ENCODE results near the gene RTL10. TPM values are rescaled to one million over a fixed set of nuclear protein-coding genes. Genes with fewer than 3 reads are reported as not detected.

Gene RTL10
- total and polyA plus RNA-seq, 2 of the 4 experiments (the other 2 are of a cell fraction): 8.6 to 12.1 TPM

DNA sequence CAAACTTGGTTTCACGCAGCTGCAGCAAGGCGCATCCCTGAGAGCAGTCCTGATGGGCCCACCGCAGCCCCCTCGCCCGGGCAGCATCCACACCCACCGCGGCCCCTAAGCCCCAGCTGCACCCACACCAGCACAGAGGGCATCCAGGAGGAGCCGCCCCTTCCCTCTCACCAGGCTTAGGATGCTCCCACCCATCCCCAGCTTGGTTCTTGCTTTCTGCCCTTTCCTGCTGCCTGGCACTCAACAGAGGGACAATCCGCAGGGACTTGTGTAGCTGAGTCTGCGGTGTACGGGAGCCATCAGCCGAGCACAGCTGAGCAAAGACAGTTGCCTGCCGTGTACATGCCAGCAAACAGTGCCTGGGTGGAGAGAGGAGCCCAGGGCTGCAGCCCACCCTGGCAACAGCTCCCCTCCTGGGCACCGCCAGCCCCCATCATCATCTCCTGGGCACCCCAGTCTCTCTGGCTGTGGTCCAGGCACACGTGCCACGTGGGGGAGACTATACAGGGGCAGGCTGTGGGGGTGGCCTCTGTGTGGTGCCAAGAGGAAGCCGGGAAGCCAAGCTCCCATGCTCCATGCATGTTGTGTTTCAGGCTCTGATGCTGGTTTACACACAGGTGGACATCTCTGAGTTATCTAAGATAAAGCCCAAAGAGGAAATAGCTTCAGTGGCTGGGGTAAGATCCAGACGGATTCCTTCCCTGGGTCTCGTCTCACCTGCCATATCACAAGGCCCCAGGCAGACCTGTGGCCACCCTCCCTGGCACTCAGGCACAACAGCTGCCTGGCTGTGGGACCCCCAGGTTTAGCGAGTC, 36.0 kb upstream of the RTL10 start:
- dilution Hi-C loops (cut with HindIII; ENCODE audit: low sequenced_read_pairs, unreplicated experiment): no loop called here
- peak overlapping the region; percentile 97 for H2BK120ac ChIP-seq (ENCODE audit: low read depth, low read length)
- H3K27ac ChIP-seq (ENCODE audit: insufficient read depth, low read length): peak overlapping the region; percentile 65
- ChIA-PET CTCF (no interaction called here), POLR2A (ENCODE audit: unreplicated experiment) (no interaction called here)
- peak overlapping the region; percentile 78 for H4K5ac ChIP-seq (ENCODE audit: low read depth, low read length)
- BruUV-seq (replicated peaks): no TSS peak
- peak overlapping the region; percentile 59 for H2AFZ ChIP-seq (replicated peaks; ENCODE audit: low read length, poor library complexity)
- DNase-seq (no peak), ATAC-seq (ENCODE audit: low read depth) (no peak)
- WGBS, 2 experiments (ENCODE audit: extremely low coverage in 2 of 2, insufficient read length in 1 of 2): 89% methylated on average over 9 of the region's 20 CpGs; no CpG with 5 or more reads in 1 of the 2 experiments
- H2BK20ac ChIP-seq (ENCODE audit: low read depth, low read length): peak overlapping the region; percentile 92
- in situ Hi-C loops (cut with MboI; ENCODE audit: low sequenced_read_pairs): no loop called here
- H3K4ac ChIP-seq (ENCODE audit: low read depth, low read length): peak overlapping the region; percentile 97
- no peak overlapping the region for H3K4me3 ChIP-seq (ENCODE audit: insufficient read depth, low read depth, low read length)
- H2AK9ac ChIP-seq (replicated peaks; ENCODE audit: low read depth, low read length, poor library complexity): peak overlapping the region; percentile 95
- H3K27me3 ChIP-seq (ENCODE audit: control insufficient read depth, insufficient read depth, low read length): no peaks in the 10 kb centered on the region
- H2BK15ac ChIP-seq (ENCODE audit: low read depth, low read length): peak overlapping the region; percentile 88
- H3K9me1 ChIP-seq (ENCODE audit: insufficient read depth, low read length): peaks cover 31% of the 10 kb centered on the region
- H4K91ac ChIP-seq (ENCODE audit: insufficient read depth, low read depth, low read length): peak overlapping the region; percentile 96
- peak overlapping the region; percentile 96 for H2AK5ac ChIP-seq (ENCODE audit: low read depth, low read length)
- peak overlapping the region; percentile 79 for H3K14ac ChIP-seq (replicated peaks; ENCODE audit: low read depth, low read length)
- H3K23ac ChIP-seq (ENCODE audit: low read depth, low read length): peak overlapping the region; percentile 55; the same call in 1 of the 2 replicates
- H2BK5ac ChIP-seq (ENCODE audit: low read depth, low read length, poor library complexity, severe bottlenecking): peak overlapping the region; percentile 97
- peaks cover 42% of the 10 kb centered on the region for H3K4me1 ChIP-seq (ENCODE audit: control insufficient read depth, insufficient read depth, low read length)
- H3K36me3 ChIP-seq (ENCODE audit: control insufficient read depth, insufficient read depth, low read length): peaks cover 12% of the 10 kb centered on the region
- H3K9me3 ChIP-seq (ENCODE audit: control insufficient read depth, insufficient read depth, low read length): no peaks in the 10 kb centered on the region
- H4K20me1 ChIP-seq (ENCODE audit: insufficient read depth, low read length): no peaks in the 10 kb centered on the region; the same call in 1 of the 2 replicates
- H4K8ac ChIP-seq (ENCODE audit: low read depth in 2 of 2, low read length in 2 of 2): peak overlapping the region; percentile 73 to 93
- peak overlapping the region; percentile 63; the same call in 1 of the 2 replicates for H3K18ac ChIP-seq (ENCODE audit: low read depth, low read length)
- 0 out of 2 replicates have a peak overlapping the region, but pooled peaks have one; percentile 35 for H3K56ac ChIP-seq (ENCODE audit: extremely low read depth, insufficient read depth, low read length)
- H3K79me1 ChIP-seq (ENCODE audit: low read depth in 1 of 2, low read length in 2 of 2): peaks cover 0 to 45% of the 10 kb centered on the region in 2 experiments; a peak in 3 of 4 replicates
- TF ChIP-seq MXI1 (IDR thresholded peaks at IDR 0.05; ENCODE audit: borderline replicate concordance, low read depth, low read length): no peak
- TF ChIP-seq, protein P1, sequence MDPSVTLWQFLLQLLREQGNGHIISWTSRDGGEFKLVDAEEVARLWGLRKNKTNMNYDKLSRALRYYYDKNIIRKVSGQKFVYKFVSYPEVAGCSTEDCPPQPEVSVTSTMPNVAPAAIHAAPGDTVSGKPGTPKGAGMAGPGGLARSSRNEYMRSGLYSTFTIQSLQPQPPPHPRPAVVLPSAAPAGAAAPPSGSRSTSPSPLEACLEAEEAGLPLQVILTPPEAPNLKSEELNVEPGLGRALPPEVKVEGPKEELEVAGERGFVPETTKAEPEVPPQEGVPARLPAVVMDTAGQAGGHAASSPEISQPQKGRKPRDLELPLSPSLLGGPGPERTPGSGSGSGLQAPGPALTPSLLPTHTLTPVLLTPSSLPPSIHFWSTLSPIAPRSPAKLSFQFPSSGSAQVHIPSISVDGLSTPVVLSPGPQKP (IDR thresholded peaks at IDR 0.05; ENCODE audit: borderline replicate concordance, low read depth, low read length): no peak
- no peak for TF ChIP-seq CTCF (conservative IDR thresholded peaks at IDR 0.05; ENCODE audit: low read depth, low read length)
- no peak for TF ChIP-seq CEBPB (IDR thresholded peaks at IDR 0.05; ENCODE audit: low read depth, low read length)
- no peak for TF ChIP-seq RCOR1 (IDR thresholded peaks at IDR 0.05; ENCODE audit: insufficient replicate concordance, low read length)
- TF ChIP-seq FOS (IDR thresholded peaks at IDR 0.05; ENCODE audit: low read depth, low read length): no peak
- TF ChIP-seq MAZ (IDR thresholded peaks at IDR 0.05; ENCODE audit: borderline replicate concordance, low read depth, low read length): no peak
- TF ChIP-seq NFE2L2 (IDR thresholded peaks at IDR 0.05; ENCODE audit: low read depth, low read length): no peak
- TF ChIP-seq BHLHE40 (IDR thresholded peaks at IDR 0.05; ENCODE audit: low read depth, low read length): no peak
- no peak for TF ChIP-seq POLR2A (IDR thresholded peaks at IDR 0.05; ENCODE audit: low read depth, low read length)
- TF ChIP-seq MAFK (IDR thresholded peaks at IDR 0.05; ENCODE audit: low read depth, low read length): no peak
- TF ChIP-seq RFX5 (IDR thresholded peaks at IDR 0.05; ENCODE audit: low read depth, low read length): no peak
- no peak for TF ChIP-seq SMC3 (IDR thresholded peaks at IDR 0.05; ENCODE audit: low read depth, low read length)
- no peak for TF ChIP-seq RAD21 (IDR thresholded peaks at IDR 0.05; ENCODE audit: low read length)
- TF ChIP-seq CHD1 (IDR thresholded peaks at IDR 0.05; ENCODE audit: low read depth, low read length): no peak
- intact Hi-C loops (cut with micrococcal nuclease): loop anchor here (5.0 kb wide), 1 partner anchor 52 kb away; the partner anchor contains the start of genes COMT and TXNRD2
- peak overlapping the region; percentile 21; the same call in 1 of the 2 replicates for H3K9ac ChIP-seq (ENCODE audit: low read depth, low read length)
- no peak overlapping the region for H3K4me2 ChIP-seq (ENCODE audit: low read depth, low read length)
